ENCODE results near the gene CARD8.
"Not testable (repeated sequence)": the region's sequence is repeated elsewhere in the genome, so short reads cannot be mapped to it uniquely, and the experiment has no call there.

Gene CARD8, protein sequence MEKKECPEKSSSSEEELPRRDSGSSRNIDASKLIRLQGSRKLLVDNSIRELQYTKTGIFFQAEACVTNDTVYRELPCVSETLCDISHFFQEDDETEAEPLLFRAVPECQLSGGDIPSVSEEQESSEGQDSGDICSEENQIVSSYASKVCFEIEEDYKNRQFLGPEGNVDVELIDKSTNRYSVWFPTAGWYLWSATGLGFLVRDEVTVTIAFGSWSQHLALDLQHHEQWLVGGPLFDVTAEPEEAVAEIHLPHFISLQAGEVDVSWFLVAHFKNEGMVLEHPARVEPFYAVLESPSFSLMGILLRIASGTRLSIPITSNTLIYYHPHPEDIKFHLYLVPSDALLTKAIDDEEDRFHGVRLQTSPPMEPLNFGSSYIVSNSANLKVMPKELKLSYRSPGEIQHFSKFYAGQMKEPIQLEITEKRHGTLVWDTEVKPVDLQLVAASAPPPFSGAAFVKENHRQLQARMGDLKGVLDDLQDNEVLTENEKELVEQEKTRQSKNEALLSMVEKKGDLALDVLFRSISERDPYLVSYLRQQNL

DNA sequence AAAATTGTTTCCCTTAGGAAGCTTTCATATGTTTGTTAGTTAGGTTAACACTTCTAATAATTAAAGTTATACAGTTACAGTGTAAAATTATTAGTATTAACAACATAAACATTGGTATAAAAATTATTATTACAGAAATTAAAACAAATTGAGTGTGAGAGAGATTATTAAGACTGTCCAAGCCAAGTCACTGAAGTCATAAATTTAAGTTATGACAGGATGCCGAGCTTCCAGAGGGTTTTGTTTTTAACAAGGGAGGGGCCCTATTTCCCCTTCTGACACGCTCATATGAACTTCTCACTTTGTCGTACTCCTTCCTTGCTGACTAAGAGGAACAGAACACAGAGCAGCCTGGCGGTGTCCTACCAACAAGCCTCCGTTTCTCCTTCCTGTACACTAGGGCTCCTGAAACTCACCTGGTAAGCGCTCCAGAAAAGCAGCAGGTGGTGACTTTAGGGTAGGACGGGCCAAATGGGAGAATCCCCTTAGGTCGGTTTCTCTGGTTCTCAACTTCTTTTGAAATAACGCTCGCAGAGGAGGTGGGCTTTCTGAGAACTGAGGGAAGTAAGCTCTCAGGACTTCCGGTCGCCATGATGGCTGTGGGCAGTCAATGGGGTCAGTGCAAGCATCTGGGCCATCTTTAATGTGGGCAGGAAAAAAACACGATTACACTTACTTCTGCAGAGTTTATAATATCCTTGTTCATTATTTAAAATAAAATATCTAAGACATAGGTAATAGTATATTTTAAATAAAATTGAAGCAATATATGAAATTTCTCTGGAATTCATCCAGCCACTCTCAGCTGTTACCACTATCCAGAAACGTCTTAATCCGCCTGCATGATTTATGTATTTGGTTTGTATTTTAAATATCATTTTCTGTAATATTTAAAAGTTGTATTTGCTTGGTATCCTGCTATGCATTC is at the start of gene CARD8:
Gene CARD8, minus strand, starts transcription at position 537 of the 928 bp plus-strand sequence. CDS start 14,892 bp downstream, outside the sequence.
- ATAC-seq (replicated peaks) = peak; percentile 89 to 90

DNA sequence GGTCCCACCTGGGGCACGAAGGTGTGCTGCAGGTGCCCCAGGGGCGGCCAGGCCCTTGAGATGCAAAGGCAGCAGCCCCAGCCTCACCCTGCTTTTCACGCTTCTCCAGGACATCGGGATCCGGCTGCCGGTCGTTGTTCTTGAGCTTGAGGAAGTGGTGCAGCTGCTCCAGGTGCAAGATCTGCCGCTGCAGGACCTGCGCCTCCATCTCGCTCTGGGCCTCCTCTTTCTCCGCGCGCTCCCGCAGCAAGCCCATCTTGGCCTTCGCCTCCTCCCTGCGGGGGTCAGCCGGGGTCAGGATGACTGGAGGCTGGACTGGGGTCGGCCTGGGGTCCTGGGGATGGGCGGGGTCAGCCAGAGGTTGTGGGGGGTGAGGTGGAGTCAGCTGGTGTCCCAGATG is 48.2 kb upstream of the CARD8 start:
- Mint-ChIP-seq H3K4me1 (no peaks in the 10 kb centered on the region), H3K4me3 (no peak overlapping the region), H3K36me3 (no peaks in the 10 kb centered on the region), H3K27me3 (peaks cover 0 to 6% of the 10 kb centered on the region in 2 donors), H3K27ac (no peak overlapping the region), H3K9me3 (no peaks in the 10 kb centered on the region)
- ATAC-seq (replicated peaks) (no peak), DNase-seq (no peak)

More for the DNA sequence above, at the start of gene CARD8:
- Mint-ChIP-seq H3K4me3 (peak within 1 kb of the TSS; percentile 95 to 99), H3K27me3 (no peaks in the 10 kb centered on the region), H3K9me3 (no peaks in the 10 kb centered on the region), H3K36me3 (peaks cover 0 to 4% of the 10 kb centered on the region in 2 donors), H3K4me1 (peaks cover 19 to 50% of the 10 kb centered on the region in 2 donors), H3K27ac (peak within 1 kb of the TSS; percentile 100)
- peak; percentile 76 for DNase-seq

DNA sequence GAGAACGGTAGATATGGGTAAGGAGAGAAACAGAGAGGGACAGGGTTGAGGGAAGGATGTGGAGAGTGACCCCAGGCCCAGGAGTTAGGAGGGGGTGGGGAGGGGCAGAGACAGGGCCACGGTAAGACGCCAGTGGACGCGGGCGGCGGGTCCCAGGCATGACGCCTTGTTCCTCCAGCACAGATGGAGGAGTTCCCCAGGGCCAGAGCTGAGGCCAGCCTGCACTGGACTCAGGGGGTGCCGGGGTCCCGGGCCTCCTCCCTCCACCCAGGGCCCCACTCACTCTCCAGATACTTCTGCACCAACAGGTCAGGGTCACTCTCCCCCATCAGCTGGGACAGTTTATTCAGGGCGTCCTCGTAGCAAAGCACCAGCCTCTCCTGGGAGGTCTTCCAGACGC is 47.7 kb upstream of the CARD8 start:
- H3K27ac Mint-ChIP-seq = no peak overlapping the region
- no peak overlapping the region for H3K4me3 Mint-ChIP-seq
- H3K27me3 Mint-ChIP-seq = peaks cover 0 to 6% of the 10 kb centered on the region in 2 donors
- DNase-seq = no peak
- H3K9me3 Mint-ChIP-seq = no peaks in the 10 kb centered on the region
- no peak for ATAC-seq (replicated peaks)
- H3K4me1 Mint-ChIP-seq = no peaks in the 10 kb centered on the region
- no peaks in the 10 kb centered on the region for H3K36me3 Mint-ChIP-seq

DNA sequence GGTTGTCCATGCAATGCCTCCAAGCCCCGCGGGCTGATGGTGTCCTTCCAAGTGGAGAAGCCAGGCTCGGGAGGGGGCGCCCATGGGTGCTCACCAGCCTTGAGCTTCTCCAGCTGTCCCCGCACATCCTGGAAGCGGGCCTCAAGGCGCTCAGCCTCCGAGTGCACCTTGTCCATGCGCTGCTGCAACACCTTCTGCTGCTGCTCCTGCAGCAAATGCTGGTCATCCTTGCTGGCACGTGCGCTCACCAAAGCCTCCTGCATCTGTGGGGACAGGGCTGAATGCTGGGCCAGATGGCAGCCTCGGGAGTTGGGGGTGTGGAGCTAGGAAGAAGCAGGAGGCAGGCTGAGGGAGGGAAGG is 46.9 kb upstream of the CARD8 start:
- H3K36me3 Mint-ChIP-seq = no peaks in the 10 kb centered on the region
- no peaks in the 10 kb centered on the region for H3K4me1 Mint-ChIP-seq
- peaks cover 0 to 12% of the 10 kb centered on the region in 2 donors for H3K27me3 Mint-ChIP-seq
- H3K9me3 Mint-ChIP-seq = no peaks in the 10 kb centered on the region
- ATAC-seq (replicated peaks) (no peak), DNase-seq (no peak)
- H3K4me3 Mint-ChIP-seq = no peak overlapping the region
- no peak overlapping the region for H3K27ac Mint-ChIP-seq

DNA sequence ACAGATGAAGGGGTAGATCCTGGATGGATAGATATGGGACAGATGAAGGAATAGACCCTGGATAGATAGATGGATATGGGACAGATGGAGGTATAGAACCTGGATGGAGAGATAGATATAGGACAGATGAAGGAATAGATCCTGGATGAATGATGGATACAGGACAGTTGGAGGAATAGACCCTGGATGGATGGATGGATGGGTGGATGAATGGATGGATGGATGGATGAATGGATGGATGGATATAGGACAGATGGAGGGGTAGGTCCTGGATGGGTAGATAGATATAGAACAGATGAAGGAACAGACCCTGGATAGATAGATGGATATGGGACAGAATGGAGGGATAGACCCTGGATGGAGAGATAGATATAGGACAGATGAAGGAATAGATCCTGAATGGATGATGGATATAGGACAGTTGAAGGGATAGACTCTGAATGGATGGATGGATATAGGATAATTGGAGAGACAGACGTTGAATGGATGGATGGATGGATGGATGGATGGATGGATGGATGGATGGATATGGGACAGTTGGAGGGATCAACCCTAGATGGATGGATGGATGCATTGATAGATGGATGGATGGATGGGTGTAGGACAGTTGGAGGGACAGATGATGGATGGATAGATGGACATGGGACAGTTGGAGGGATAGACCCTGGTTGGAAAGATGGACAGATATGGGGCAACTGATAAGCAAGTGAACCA is 46.3 kb upstream of the CARD8 start:
- ATAC-seq (replicated peaks) (no peak), DNase-seq (no peak)
- no peaks in the 10 kb centered on the region for H3K4me1 Mint-ChIP-seq
- H3K36me3 Mint-ChIP-seq = no peaks in the 10 kb centered on the region
- H3K4me3 Mint-ChIP-seq = no peak overlapping the region
- no peak overlapping the region for H3K27ac Mint-ChIP-seq
- no peaks in the 10 kb centered on the region for H3K9me3 Mint-ChIP-seq
- peaks cover 0 to 13% of the 10 kb centered on the region in 2 donors for H3K27me3 Mint-ChIP-seq

DNA sequence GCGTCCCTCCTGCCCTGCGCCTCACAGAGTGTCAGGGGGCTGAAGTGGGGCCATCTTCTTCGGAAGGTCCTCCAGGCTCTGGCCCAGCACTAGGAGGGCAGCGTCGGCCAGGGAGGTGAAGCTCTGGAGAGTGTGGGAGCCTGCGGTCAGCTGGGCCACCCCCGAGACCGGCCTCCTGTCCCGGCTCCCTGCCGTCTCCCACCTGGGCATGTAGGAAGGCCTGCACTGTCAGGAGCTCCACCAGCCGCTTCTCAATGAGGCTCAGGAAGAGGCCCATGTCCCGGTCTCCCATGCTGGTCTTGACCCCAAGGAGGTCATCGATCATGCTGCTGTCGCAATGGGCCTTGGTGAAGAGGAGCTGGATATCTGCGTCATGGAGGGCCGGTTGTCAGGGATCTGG is 42.3 kb upstream of the CARD8 start:
- Mint-ChIP-seq H3K27ac (no peak overlapping the region), H3K4me1 (no peaks in the 10 kb centered on the region), H3K4me3 (no peak overlapping the region), H3K36me3 (no peaks in the 10 kb centered on the region), H3K9me3 (no peaks in the 10 kb centered on the region), H3K27me3 (peaks cover 10 to 20% of the 10 kb centered on the region in 2 donors)
- DNase-seq (no peak), ATAC-seq (replicated peaks) (no peak)

DNA sequence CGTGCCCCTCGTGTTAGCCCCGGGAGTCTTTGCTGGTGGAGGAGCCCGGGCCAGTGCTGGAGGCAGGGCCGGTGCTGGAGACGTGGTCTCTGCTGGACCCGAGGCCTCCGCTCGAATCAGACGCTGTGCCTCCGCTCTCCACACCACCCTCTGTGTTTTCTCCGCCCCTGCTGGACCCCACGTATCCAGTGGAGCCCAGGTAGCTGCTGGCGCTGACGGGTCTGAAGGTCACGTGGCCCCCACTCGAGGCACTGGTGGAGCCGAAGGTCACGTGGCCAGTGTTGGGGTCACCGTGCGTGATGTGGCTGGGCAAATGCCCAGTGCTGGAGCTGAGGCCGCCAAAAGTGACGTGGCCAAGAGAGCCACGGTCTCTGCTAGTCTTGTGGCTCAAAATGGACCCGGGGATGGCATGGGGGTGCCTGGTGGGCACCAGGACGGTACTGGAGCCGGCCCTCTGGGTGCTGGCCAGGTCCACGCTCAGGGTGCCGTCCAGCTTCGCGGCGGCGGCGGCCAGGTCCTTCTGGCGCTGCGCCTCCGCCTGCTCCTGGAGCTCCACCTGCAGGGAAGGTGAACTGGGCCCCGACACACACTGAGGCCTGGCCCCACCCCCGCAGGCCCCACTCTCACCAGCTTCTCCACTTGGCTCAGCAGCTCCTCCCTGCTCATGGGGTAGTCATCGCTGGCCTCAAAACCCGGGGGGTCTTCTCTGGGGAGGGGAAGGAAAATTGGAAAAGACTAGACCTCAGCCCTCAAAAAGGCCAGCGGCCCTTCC is 41.4 kb upstream of the CARD8 start:
- DNase-seq = no peak
- no peak overlapping the region for H3K4me3 Mint-ChIP-seq

DNA sequence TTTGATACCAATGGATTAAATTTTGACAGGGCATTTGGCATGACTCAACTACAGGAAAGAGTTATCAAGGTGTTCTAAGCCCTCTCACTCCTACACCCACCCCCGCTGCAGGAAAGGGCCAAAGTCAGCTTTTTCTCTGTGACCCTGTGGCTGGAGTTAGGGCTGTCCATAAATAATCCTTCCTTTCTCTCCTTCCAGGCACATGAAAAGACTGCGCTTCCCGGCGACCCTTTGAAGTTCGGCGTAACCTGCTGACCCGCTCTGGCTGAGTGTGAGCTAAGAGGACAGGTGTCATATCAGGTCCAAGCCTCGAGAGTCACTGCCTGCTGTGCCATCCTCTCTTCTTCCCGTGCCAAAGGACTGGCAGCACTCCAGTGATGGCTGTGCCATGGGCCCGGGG is 39.7 kb upstream of the CARD8 start:
- Mint-ChIP-seq H3K4me3 (no peak overlapping the region), H3K4me1 (peaks cover 7 to 10% of the 10 kb centered on the region in 2 donors), H3K36me3 (no peaks in the 10 kb centered on the region), H3K9me3 (no peaks in the 10 kb centered on the region), H3K27ac (no peak overlapping the region), H3K27me3 (peaks cover 10 to 21% of the 10 kb centered on the region in 2 donors)
- no peak for DNase-seq
- ATAC-seq (replicated peaks) = no peak

More for the DNA sequence above, 41.4 kb upstream of the CARD8 start:
- ATAC-seq (replicated peaks) = no peak
- H3K9me3 Mint-ChIP-seq = no peaks in the 10 kb centered on the region
- H3K27ac Mint-ChIP-seq = no peak overlapping the region
- no peaks in the 10 kb centered on the region for H3K4me1 Mint-ChIP-seq
- peaks cover 10 to 24% of the 10 kb centered on the region in 2 donors for H3K27me3 Mint-ChIP-seq
- no peaks in the 10 kb centered on the region for H3K36me3 Mint-ChIP-seq

DNA sequence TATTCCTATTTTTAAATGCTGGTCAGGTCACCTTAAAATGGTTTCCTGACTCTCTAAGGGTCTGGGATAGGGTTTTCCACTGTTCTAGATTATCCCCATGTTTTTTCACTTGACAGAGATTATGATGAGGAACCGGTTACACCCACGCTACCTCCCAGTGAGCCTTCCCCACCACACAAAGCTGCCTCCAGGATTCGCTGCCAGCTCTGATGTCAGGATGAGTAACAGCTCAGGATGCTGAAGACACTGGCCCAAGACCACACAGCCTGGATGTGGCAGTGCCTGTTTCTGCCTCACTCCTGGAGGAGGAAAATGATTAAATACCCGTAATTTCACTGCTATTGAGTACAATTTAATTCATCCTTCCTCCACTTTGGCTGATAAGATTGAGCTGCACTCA is 37.1 kb upstream of the CARD8 start:
- Mint-ChIP-seq H3K9me3 (no peaks in the 10 kb centered on the region), H3K4me1 (peaks cover 7 to 10% of the 10 kb centered on the region in 2 donors), H3K36me3 (no peaks in the 10 kb centered on the region), H3K4me3 (no peak overlapping the region), H3K27ac (no peak overlapping the region), H3K27me3 (peaks cover 10 to 14% of the 10 kb centered on the region in 2 donors)
- no peak for ATAC-seq (replicated peaks)
- no peak for DNase-seq

DNA sequence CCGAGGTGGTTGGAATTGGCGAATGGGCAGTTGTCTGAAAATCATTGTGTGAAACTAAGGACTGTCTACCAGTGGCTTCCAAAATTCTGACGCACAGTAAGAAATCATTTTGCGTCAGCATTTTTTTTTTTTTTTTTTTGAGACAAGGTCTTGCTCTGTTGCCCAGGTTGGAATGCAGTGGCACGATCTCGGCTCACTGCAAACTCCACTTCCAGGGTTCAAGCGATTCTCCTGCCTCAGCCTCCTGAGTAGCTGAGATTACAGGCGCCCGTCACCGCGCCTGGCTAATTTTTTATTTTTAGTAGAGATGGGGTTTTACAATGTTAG is 35.7 kb upstream of the CARD8 start:
- H3K4me3 Mint-ChIP-seq = peak overlapping the region; percentile 80 to 84
- H3K27me3 Mint-ChIP-seq = peaks cover 7 to 11% of the 10 kb centered on the region in 2 donors
- H3K27ac Mint-ChIP-seq; ATAC-seq (replicated peaks); H3K36me3 Mint-ChIP-seq; H3K4me1 Mint-ChIP-seq; DNase-seq; H3K9me3 Mint-ChIP-seq: not testable (repeated sequence)

DNA sequence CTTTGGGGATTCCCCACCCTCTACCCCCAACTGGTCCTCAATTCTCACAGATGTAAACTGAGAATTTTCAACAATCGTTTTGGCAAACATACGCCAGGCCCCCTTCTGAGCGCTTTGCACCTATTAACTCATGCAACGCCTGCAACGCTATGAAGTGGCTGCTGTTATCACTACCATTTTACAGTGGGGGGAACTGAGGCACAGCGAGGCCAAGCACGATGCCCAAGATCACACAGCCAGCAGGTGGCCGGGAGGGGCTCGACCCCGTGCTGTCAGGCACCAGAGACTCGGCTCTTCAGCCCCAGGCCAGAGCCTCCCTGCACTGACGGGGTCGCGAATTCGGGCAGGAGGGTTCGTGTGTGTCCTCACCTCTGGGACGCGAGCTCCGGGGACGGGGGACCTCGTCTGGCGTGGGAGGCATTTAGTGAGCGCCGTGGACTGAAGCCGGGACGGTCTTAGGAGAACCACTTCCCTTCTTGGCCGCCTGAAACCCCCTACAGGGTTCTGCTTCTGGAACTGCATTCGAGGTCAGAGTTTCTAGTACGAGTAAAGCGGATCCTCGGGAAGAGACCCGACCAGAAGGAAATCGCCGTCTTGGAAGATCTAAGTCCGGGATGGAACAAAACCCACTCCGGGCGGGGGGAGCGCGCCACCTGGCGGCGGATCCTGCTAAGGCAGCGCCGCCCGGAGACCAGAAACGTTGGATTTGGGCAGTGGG is 35.2 kb upstream of the CARD8 start:
- Mint-ChIP-seq H3K36me3 (peaks cover 8 to 10% of the 10 kb centered on the region in 2 donors), H3K4me1 (peaks cover 7 to 10% of the 10 kb centered on the region in 2 donors), H3K9me3 (peaks cover 0 to 4% of the 10 kb centered on the region in 2 donors), H3K27me3 (peaks cover 5 to 11% of the 10 kb centered on the region in 2 donors), H3K4me3 (peak overlapping the region; percentile 80 to 84), H3K27ac (peak overlapping the region; percentile 73)
- ATAC-seq (replicated peaks) (peak; percentile 77 to 84), DNase-seq (peak; percentile 20)

DNA sequence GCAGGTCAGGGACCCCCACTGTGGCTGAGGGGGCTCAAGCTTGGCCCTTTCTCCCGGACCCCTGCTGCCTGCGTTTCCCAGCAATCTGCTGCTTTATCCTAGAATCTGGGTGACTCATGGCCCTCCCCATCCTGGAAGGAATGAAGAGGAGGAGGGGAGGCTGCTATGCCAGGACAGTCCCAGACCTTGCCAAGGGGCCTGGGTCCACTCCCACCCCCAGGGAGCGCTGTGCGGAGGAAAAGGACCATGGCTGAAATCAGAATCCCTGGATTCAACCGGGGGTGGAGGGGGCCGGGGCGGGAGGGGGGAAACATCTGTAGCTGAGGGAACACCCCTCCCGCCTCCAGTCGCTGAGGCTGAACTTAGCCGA is 34.7 kb upstream of the CARD8 start:
- ATAC-seq (replicated peaks) (no peak), DNase-seq (no peak)
- H3K9me3 Mint-ChIP-seq = peaks cover 0 to 4% of the 10 kb centered on the region in 2 donors
- peaks cover 7 to 10% of the 10 kb centered on the region in 2 donors for H3K4me1 Mint-ChIP-seq
- H3K36me3 Mint-ChIP-seq = peaks cover 12 to 13% of the 10 kb centered on the region in 2 donors
- peak overlapping the region in 1 of 2 donors; percentile 32 for H3K4me3 Mint-ChIP-seq
- no peak overlapping the region for H3K27ac Mint-ChIP-seq
- peaks cover under 1 to 6% of the 10 kb centered on the region in 2 donors for H3K27me3 Mint-ChIP-seq

DNA sequence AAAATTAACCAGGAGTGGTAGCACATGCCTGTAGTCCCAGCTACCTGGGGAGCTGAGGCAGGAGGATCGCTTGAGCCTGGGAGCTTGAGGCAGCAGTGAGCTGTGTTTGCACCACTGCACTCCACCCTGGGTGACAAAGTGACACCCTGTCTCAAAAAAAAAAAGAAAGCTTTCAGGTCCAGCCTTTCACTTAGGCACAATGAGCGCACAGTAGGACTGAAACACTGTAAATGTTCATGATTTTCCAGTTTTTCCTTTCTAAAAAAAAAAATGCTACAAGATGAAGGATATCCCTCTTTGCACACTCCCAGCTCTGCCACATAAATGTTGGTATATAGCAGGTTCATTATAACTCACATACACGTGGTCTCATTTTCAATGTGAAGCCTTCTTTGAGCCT is 32.0 kb upstream of the CARD8 start:
- DNase-seq = no peak
- no peak for ATAC-seq (replicated peaks)
- peaks cover 7 to 10% of the 10 kb centered on the region in 2 donors for H3K4me1 Mint-ChIP-seq
- peaks cover 23 to 27% of the 10 kb centered on the region in 2 donors for H3K36me3 Mint-ChIP-seq
- H3K27me3 Mint-ChIP-seq = peaks cover 0 to 2% of the 10 kb centered on the region in 2 donors
- H3K4me3 Mint-ChIP-seq = no peak overlapping the region
- H3K9me3 Mint-ChIP-seq = peaks cover 0 to 4% of the 10 kb centered on the region in 2 donors
- H3K27ac Mint-ChIP-seq = no peak overlapping the region

Measured in stimulated activated naive B cell treated with anti-CD40 and anti-IgM and Interleukin-4, amounts not matched to agents 10 μg/mL and 1 μg/mL and 100 μg/mL, for 72 hours (primary cell).